Thoracic aorta (tissue), 2 donors: ENCODE results near the gene URB1. TPM values are rescaled to one million over a fixed set of nuclear protein-coding genes. Genes with fewer than 3 reads are reported as not detected.

Experiments used
- ATAC-seq: fragments of 150-250 bp; one replicate; pipeline ENCODE4 v1.8.0; 2017; ENCODE audit warnings: low read depth; ENCODE audit not compliant: insufficient number of reproducible peaks, low FRiP score
- DNase-seq: peaks from one replicate; pipeline ENCODE4 v3.0.0-alpha.2; 2020; ENCODE audit warnings: low spot score
- H3K27ac ChIP-seq, 2 donors: fragments of 200-600 bp; sonication (generic); 1 replicate in 1 of 2; 2 replicates in 1 of 2; pipeline ENCODE4 v1.5.1; 2016; ENCODE audit warnings: mild to moderate bottlenecking in 2 of 2, moderate library complexity in 2 of 2
- H3K27me3 ChIP-seq: fragments of 200-600 bp; sonication (generic); replicated peaks from 2 replicates; pipeline ENCODE4 v1.6.0; 2016; ENCODE audit warnings: mild to moderate bottlenecking; ENCODE audit not compliant: insufficient read depth
- H3K36me3 ChIP-seq: fragments of 200-600 bp; sonication (generic); one replicate; pipeline ENCODE4 v1.5.1; 2016
- H3K4me1 ChIP-seq, 2 donors: fragments of 200-600 bp; sonication (generic); 1 replicate in 1 of 2; 2 replicates in 1 of 2; pipeline versions ENCODE4 v1.5.1 to v1.6.0; 2016; ENCODE audit warnings: low read depth in 2 of 2, mild to moderate bottlenecking in 1 of 2; ENCODE audit not compliant: control insufficient read depth in 1 of 2
- H3K4me3 ChIP-seq: fragments of 200-600 bp; sonication (generic); 2 replicates; pipeline ENCODE4 v1.5.1; 2016; ENCODE audit warnings: mild to moderate bottlenecking
- H3K9me3 ChIP-seq: fragments of 200-600 bp; sonication (generic); 2 replicates; pipeline ENCODE4 v1.5.1; 2016
- CTCF ChIP-seq: fragments of 200-600 bp; sonication (generic); IDR thresholded peaks from one replicate; pipeline ENCODE4 v1.5.1; 2019; ENCODE audit warnings: antibody characterized with exemption
- total RNA-seq, 2 donors: library from RNA; depleted of rRNA; stranded (reverse); fragments of >200 nt; gene quantifications; one replicate each; pipeline versions ENCODE4 v1.1.0 to v1.2.3, GENCODE V29; 2016

Gene URB1
- total RNA-seq, 2 donors from 2014 or later: 35.1 to 64.8 TPM

- H3K4me3 ChIP-seq: no peak overlapping the region
- no peaks in the 10 kb centered on the region for H3K27me3 ChIP-seq
- H3K4me1 ChIP-seq: no peaks in the 10 kb centered on the region
- DNase-seq: no peak
- peaks cover 88% of the 10 kb centered on the region for H3K36me3 ChIP-seq
- H3K9me3 ChIP-seq: no peaks in the 10 kb centered on the region
- no peak for TF ChIP-seq CTCF
- no peak for ATAC-seq
- H3K27ac ChIP-seq: no peak overlapping the region
Measured at GRCh38 chr21:32346951-32347350, 45.9 kb downstream of the URB1 start.

- Histone ChIP-seq H3K27ac (no peak overlapping the region), H3K4me1 (peaks cover 0 to 7% of the 10 kb centered on the region in 2 donors), H3K9me3 (no peaks in the 10 kb centered on the region), H3K27me3 (no peaks in the 10 kb centered on the region), H3K4me3 (no peak overlapping the region), H3K36me3 (peaks cover 68% of the 10 kb centered on the region)
- TF ChIP-seq CTCF: no peak
- no peak for DNase-seq
- ATAC-seq: no peak
Measured at GRCh38 chr21:32340863-32341848, 51.7 kb downstream of the URB1 start.

- Histone ChIP-seq H3K27me3 (no peaks in the 10 kb centered on the region), H3K9me3 (no peaks in the 10 kb centered on the region), H3K36me3 (peaks cover 58% of the 10 kb centered on the region), H3K27ac (no peak overlapping the region), H3K4me1 (peaks cover 0 to 7% of the 10 kb centered on the region in 2 donors), H3K4me3 (no peak overlapping the region)
- DNase-seq (no peak), ATAC-seq (no peak)
- no peak for TF ChIP-seq CTCF
Measured at GRCh38 chr21:32338209-32338921, 54.4 kb downstream of the URB1 start.

- ATAC-seq (no peak), DNase-seq (no peak)
- H3K4me3 ChIP-seq: no peak overlapping the region
- peaks cover 0 to 7% of the 10 kb centered on the region in 2 donors for H3K4me1 ChIP-seq
- H3K27me3 ChIP-seq: no peaks in the 10 kb centered on the region
- H3K27ac ChIP-seq: peak overlapping the region in 1 of 2 donors; percentile 28
- peaks cover 62% of the 10 kb centered on the region for H3K36me3 ChIP-seq
- H3K9me3 ChIP-seq: no peaks in the 10 kb centered on the region
- TF ChIP-seq CTCF: no peak
Measured at GRCh38 chr21:32337206-32337605, 55.6 kb downstream of the URB1 start.

GRCh38 chr21:32336711-32337110, 56.1 kb downstream of the URB1 start:
- Histone ChIP-seq H3K4me3 (no peak overlapping the region), H3K9me3 (no peaks in the 10 kb centered on the region), H3K36me3 (peaks cover 66% of the 10 kb centered on the region), H3K27me3 (no peaks in the 10 kb centered on the region), H3K27ac (no peak overlapping the region), H3K4me1 (peaks cover 0 to 7% of the 10 kb centered on the region in 2 donors)
- ATAC-seq (no peak), DNase-seq (no peak)
- no peak for TF ChIP-seq CTCF
